HG03135 (cell line): ENCODE results near the gene FANK1.
"Not testable (repeated sequence)": the region's sequence is repeated elsewhere in the genome, so short reads cannot be mapped to it uniquely, and the experiment has no call there.

Source experiments
- ATAC-seq: cut with Tn5 transposase; IDR thresholded peaks from one replicate; pipeline ENCODE4 v1.9.1; 2021; ENCODE audit warnings: mild to moderate bottlenecking, moderate library complexity; ENCODE audit not compliant: unreplicated experiment

Gene FANK1

GRCh38 chr10:125926247-125926646 lies 29.9 kb downstream of the FANK1 start:
- no peak for ATAC-seq

- ATAC-seq, result not testable (repeated sequence)
Observed at GRCh38 chr10:125927265-125927664, 30.9 kb downstream of the FANK1 start.

DNA sequence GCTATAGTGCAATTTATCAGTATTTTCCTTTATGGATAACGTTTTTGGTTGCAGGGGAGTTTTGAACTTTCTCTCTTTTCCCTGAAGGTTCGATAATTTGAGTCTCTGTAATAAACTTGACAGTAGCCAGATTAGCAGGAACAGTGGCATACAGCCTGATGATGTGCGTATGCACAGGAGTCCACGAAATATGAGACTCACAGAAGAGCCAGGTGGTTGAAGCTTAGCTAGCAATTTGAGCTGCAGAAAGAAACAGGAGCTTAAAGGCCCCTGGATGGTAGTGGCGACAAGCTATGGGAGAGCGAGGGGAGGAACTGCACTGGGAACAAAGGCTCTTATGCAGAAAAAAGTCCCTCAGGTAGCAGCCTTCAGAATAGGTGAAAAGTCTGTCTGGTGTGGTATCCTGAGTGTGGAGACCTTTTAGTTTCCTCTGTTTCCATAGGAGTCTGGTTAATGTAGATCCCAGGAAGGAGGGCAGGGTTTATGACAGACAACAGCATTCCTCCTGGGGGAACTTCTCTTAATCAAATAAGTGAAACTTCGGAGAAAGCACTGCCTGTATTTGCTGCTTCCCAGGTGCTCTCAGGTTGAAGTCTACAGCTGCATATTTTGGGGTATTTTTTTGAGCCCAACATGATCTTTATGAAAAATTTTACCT lies 32.7 kb downstream of the FANK1 start:
- ATAC-seq, result no peak

GRCh38 chr10:125929618-125930017 lies 33.3 kb downstream of the FANK1 start:
- no peak for ATAC-seq

DNA sequence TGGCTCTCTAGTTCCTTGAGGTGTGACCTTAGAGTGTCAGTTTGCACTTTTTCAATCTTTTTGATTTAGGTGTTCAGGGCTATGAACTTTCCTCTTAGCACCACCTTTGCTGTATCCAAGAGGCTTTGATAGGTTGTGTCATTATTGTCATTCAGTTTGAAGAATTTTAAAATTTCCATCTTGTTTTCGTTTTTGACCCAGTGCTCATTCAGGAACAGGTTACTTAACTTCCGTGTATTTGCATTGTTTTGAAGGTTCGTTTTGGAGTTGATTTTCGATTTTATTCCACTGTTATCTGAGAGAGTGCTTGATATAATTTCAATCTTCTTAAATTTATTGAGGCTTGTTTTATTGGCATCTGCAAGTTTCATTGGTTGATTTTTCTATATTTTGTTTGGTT lies 37.3 kb downstream of the FANK1 start:
- ATAC-seq, result no peak

DNA sequence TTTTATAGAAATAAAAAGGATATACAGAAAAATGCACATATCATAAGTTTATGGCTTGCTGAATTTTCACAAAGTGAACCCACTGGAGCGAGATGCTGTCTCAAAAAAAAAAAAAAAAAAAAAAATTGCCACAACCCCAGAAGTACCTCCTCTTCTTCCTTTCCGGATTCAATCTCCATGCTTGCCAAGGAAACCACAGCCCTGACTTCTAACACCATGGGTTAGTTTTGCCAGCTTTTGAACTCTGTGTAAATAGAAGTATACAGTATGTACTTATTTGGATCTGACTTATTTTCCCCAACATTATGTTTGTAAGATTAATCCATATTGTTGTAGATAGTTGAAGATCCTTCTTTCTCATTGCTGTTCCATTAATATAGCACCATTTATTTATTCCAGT lies 40.0 kb downstream of the FANK1 start:
- ATAC-seq, result no peak

DNA sequence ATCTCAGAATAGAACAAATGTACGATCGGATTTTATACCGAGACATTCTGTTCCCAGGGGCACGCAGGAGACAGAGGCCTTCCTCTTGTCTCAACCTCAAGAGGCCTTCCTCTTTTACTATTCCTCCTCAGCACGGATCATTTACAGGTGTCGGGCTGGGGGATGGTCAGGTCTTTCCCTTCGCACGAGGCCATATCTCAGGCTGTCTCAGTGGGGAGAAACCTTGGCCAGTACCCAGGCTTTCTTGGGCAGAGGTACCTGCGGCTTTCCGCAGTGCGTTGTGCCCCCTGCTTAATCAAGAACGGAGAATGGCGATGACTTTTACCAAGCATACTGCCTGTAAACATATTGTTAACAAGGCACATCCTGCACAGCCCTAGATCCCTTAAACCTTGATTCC lies 44.2 kb downstream of the FANK1 start:
- no peak for ATAC-seq

DNA sequence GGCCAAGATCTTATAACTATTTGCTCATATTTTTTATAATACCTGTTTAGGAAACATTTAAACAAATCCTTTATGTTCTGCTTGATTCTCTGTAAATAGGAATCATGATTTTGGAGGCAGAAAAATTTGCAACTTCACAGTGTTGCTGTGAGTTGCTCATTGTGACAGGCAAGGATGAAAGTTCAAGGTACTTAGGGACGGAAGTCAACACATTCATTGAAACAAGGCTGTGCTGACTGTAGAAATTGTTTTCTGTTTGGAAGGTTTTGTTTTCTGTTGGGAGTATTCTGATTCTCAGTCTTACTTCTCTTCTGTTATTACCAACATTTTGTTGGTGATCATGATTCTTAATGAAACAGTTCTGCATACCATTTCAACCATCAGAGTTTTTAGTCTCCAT lies 54.9 kb downstream of the FANK1 start:
- ATAC-seq, result no peak

DNA sequence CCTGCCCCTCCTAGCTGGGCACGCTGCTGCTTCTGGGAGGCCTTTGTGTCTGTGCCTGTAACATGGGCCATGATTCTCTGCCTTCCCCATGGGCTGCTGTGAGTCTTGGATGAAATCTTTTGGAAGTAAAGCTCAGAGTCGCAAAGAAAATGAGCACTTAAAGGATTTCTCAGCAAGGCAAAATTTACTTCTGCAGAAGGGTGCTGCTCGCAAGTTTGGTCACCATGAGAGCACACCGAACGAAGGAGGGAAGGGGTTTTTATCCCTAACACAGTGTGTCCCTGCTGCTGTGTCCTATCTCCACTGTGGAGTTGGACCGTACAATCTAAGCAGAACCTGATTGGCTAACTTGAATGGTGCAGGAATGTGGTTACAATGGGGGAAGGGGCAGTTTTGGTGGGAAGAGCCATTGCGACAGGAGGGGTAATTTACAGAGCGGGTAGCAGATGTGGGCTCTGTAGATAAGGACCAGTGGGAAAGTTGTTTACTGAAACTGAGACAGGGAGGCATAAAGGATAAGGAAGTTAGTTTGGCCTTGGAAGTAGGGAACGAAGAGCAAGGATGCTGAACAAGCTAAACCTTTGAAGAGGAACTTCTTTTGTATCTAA lies 57.5 kb downstream of the FANK1 start:
- no peak for ATAC-seq

- ATAC-seq, result no peak
Observed at GRCh38 chr10:125955766-125956165, 59.4 kb downstream of the FANK1 start.

DNA sequence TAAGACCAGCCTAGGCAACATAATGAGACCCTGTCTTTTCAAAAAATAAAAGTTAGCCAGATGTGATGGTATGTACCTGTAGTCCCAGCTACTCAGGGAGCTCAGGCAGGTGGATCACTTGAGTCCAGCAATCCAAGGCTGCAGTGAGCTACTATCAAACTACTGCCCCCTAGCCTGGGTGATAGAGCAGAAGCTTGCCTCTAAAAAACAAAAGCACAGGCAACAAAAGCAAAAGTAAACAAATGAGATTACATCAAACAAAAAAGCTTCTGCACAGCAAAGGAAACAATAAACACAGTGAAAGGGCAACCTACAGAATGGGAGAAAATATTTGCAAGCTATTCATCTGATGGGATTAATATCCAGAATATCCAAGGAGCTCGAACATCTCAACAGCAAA lies 65.4 kb downstream of the FANK1 start:
- ATAC-seq, result no peak

- ATAC-seq, result no peak
Observed at GRCh38 chr10:125962200-125962599, 65.8 kb downstream of the FANK1 start.

GRCh38 chr10:125964558-125964957 lies 68.2 kb downstream of the FANK1 start:
- ATAC-seq, result no peak

DNA sequence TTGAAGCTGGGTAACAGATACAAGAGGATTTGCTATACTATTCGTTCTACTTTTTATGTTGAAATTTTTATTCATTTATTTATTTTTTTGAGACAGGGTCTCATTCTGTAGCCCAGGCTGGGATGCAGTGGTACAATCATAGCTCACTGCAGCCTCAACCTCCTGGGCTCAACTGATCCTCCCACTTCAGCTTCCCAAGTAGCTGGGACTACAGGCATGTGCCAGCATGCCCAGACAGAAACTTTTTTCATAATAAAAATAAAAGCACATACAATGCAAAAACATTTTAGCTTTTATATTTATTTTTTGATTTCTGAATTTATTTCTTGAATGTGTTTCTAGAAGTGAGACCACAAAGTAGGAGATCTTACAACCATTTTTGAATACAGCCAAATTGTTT lies 71.2 kb downstream of the FANK1 start:
- no peak for ATAC-seq

DNA sequence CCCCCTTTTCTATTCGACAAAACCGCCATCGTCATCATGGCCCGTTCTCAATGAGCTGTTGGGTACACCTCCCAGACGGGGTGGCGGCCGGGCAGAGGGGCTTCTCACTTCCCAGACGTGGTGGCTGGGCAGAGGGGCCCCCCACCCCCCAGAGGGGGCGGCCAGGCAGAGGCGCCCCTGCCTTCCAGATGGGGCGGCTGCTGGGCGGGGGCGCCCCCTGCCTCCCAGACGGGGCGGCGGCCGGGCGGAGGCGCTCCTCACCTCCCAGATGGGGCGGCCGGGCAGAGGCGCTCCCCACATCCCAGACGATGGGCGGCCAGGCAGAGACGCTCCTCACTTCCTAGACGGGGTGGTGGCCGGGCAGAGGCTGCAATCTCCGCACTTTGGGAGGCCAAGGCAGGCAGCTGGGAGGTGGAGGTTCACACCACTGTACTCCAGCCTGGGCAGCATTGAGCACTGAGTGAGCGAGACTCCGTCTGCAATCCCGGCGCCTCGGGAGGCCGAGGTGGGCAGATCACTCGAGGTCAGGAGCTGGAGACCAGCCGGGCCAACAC lies 73.8 kb downstream of the FANK1 start:
- not testable (repeated sequence) for ATAC-seq

- ATAC-seq, result no peak
Observed at GRCh38 chr10:125976960-125977605, 80.7 kb downstream of the FANK1 start.

DNA sequence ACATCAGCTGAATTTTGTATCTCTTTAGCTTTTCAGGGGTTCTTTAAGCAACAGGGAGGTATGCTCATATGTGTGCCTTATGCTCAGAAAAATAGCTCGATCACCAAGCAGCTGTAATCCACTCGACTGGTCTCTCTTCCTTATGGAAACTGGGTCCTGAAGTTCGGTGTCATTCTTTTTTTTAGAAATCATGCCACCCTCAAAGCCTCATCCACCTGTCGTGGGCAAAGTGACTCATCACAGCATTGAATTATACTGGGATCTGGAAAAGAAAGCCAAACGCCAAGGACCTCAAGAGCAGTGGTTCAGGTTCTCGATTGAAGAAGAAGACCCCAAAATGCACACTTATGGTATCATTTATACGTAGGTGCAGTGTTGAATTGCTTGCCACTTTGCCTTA lies 83.6 kb downstream of the FANK1 start:
- ATAC-seq, result no peak

GRCh38 chr10:125980521-125981035 lies 84.2 kb downstream of the FANK1 start:
- no peak for ATAC-seq

- ATAC-seq, result peak; percentile 56
Observed at GRCh38 chr10:125982260-125982948, 86.0 kb downstream of the FANK1 start.

GRCh38 chr10:125983161-125983560 lies 86.8 kb downstream of the FANK1 start:
- ATAC-seq, result no peak

GRCh38 chr10:125983656-125984055 lies 87.3 kb downstream of the FANK1 start:
- no peak for ATAC-seq
